Left ventricle myocardium inferior (tissue), 1 donor: ENCODE results near the gene PLXNB2. TPM values are rescaled to one million over a fixed set of nuclear protein-coding genes. Genes with fewer than 3 reads are reported as not detected.

Experiments
- DNase-seq: peaks from one replicate; pipeline ENCODE4 v3.0.0-alpha.2; 2020
- H3K27ac ChIP-seq: fragments of 200-600 bp; replicated peaks from 2 replicates; pipeline ENCODE4 v1.8.0; 2021
- H3K27me3 ChIP-seq: fragments of 200-600 bp; 2 replicates; pipeline ENCODE4 v1.8.0; 2021; ENCODE audit warnings: low read depth
- H3K36me3 ChIP-seq: fragments of 200-600 bp; 2 replicates; pipeline ENCODE4 v1.8.0; 2021
- H3K4me1 ChIP-seq: fragments of 200-600 bp; 2 replicates; pipeline ENCODE4 v1.8.0; 2021
- H3K4me3 ChIP-seq: fragments of 200-600 bp; 2 replicates; pipeline ENCODE4 v1.8.0; 2021; ENCODE audit warnings: mild to moderate bottlenecking, moderate library complexity
- H3K9me3 ChIP-seq: fragments of 200-600 bp; replicated peaks from 2 replicates; pipeline ENCODE4 v1.8.0; 2021
- intact Hi-C: fragments of 100-400 bp; cut with micrococcal nuclease; formaldehyde crosslinking; loops from one replicate; pipeline ENCODE4 v1.11.0; 2022
- total RNA-seq: library from RNA; stranded (reverse); fragmentation: NEBNext Ultra II Directional; extraction: Animal tissue kit (Norgen Biotek cat#: 25700); gene quantifications from one replicate; pipeline ENCODE4 v1.2.1, GENCODE V29; 2021
- TF ChIP-seq, protein P1 (sequence below): fragments of 200-600 bp; IDR thresholded peaks from 2 replicates; pipeline ENCODE4 v1.8.0; 2021; ENCODE audit warnings: antibody characterized with exemption, mild to moderate bottlenecking, borderline replicate concordance
- donor health status: DM: no; HTN: yes; CAD: no; lungs with severe emphysema.

Gene PLXNB2
- total RNA-seq, 1 donor from 2014 or later = 50.2 TPM

DNA sequence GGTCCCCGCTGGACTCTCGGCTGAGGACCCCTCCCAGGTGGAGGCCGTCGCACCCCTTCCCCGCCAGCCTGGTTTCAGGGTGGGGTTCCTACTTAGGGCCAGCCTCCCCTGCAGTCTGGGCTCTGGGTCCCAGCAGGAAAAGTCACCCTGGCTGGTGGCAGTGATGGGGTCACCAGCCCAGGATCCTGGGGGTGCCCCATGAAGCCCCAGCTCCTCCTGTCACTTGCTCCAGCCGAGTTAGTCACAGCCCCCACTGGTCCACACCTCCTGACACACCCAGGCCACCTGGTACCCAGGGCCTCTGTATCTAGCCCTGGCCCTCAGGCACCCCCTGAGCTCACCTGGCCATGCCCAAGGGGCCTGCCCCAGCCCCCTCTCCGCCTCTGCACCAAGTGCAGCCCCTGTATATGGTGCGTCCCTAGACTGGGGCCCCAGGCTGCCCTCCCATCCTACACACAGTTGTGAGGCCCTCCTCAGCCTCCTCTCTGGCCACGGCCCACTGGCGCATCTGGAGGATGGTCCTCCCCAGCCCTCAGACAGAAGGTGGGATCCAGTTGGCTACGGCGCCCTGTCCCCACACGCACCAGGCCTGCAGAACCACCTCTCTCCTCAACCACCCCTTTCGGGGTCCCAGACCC lies 6.7 kb downstream of the PLXNB2 start:
- TF ChIP-seq, protein P1, sequence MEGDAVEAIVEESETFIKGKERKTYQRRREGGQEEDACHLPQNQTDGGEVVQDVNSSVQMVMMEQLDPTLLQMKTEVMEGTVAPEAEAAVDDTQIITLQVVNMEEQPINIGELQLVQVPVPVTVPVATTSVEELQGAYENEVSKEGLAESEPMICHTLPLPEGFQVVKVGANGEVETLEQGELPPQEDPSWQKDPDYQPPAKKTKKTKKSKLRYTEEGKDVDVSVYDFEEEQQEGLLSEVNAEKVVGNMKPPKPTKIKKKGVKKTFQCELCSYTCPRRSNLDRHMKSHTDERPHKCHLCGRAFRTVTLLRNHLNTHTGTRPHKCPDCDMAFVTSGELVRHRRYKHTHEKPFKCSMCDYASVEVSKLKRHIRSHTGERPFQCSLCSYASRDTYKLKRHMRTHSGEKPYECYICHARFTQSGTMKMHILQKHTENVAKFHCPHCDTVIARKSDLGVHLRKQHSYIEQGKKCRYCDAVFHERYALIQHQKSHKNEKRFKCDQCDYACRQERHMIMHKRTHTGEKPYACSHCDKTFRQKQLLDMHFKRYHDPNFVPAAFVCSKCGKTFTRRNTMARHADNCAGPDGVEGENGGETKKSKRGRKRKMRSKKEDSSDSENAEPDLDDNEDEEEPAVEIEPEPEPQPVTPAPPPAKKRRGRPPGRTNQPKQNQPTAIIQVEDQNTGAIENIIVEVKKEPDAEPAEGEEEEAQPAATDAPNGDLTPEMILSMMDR = no peak
- Histone ChIP-seq H3K4me3 (peak overlapping the region; percentile 60), H3K9me3 (no peaks in the 10 kb centered on the region), H3K27ac (peak overlapping the region; percentile 95), H3K4me1 (peaks cover 100% of the 10 kb centered on the region), H3K36me3 (no peaks in the 10 kb centered on the region), H3K27me3 (no peaks in the 10 kb centered on the region)
- intact Hi-C loops = no loop called here
- no peak for DNase-seq

DNA sequence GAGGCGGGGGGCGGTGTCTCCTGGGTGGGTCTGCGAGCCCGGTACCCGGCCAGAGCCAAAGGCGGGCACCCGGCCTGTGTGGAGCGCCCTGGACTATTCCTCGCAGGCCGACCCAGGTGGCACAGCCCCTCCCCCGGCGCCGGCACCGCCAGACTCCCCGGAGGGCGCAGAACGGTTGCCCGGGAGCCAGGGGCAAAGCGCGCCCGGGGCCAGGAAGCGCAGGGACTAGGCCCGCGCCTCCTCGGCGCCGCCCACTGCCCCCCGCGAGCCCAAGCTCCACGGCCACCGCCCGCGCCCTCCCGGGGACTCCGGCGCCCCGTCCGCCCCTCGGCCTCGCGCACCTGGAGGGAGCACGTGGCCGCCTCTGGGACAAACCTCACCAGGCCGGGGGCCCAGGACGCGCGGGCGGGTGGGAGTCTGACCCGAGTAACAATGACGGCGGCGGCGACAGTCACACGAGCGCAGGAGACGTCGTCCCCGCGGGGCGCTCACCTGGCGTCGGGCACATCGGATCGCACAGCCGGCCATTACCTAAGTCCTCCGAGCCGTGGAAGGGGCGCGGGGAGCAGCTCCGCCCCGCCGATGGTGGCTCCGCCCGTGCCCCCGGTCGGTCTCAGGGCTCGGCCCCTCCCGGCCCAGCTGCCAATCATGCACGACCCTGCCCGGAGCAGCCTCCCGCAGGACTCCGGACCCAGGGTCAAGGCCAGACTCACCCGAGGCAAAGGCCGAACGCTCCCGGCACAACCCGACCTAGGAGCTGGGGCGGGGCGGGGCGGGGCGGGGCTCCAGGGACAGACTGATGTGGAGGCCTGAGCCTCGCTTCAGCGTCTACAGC lies 7.4 kb downstream of the PLXNB2 start:
- Histone ChIP-seq H3K27me3 (no peaks in the 10 kb centered on the region), H3K4me3 (peak overlapping the region; percentile 60), H3K27ac (peak overlapping the region; percentile 95), H3K4me1 (peaks cover 99% of the 10 kb centered on the region), H3K36me3 (no peaks in the 10 kb centered on the region), H3K9me3 (no peaks in the 10 kb centered on the region)
- DNase-seq = peak; percentile 49
- intact Hi-C loops = no loop called here
- TF ChIP-seq, protein P1 = no peak

DNA sequence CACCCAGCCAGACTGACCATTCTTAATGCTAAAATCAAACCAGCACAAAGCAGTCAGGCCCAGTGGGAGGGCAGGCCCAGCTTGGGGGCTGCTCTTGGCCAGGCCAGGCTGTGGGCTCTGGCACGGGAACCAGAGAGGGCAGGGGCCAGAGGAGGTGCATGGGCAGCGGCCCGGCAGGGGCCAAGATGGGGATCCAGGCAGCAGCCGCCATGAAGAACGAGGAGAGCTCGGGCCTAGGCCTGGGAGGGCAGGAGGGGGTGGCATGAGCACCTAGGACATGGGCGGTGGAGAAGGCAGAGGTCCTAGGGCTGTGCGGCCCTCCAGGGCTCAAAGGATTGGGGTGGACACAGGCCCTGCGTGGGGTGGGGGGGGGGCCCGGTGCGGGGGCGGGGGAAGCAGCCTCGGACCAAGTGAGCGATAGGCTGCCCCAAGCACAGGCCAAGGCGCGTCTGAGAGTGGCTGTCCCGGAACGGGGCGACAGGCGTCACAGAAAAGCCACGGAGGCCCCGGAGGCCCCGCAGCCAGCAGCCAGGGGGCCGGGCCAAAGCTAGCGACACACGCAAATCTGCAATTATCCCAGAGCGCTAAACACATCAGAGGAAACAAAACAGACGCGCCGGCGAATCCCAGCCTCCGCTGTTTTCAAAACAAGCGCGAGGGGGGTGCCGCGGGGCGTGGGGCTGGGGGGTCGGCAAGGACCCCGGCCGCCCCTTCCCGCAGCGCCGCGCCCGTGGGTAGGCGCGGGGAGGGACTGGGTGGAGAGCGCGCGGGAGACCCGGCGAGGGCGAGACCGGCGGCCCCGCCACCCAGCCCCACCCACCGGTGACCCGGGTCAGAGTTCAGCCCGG lies 8.3 kb downstream of the PLXNB2 start:
- H3K36me3 ChIP-seq = no peaks in the 10 kb centered on the region
- no peaks in the 10 kb centered on the region for H3K27me3 ChIP-seq
- peak overlapping the region; percentile 60 for H3K4me3 ChIP-seq
- H3K4me1 ChIP-seq = peaks cover 99% of the 10 kb centered on the region
- peak; percentile 51 for DNase-seq
- no peaks in the 10 kb centered on the region for H3K9me3 ChIP-seq
- TF ChIP-seq, protein P1 = peak; percentile 37
- intact Hi-C loops = no loop called here
- peak overlapping the region; percentile 95 for H3K27ac ChIP-seq

DNA sequence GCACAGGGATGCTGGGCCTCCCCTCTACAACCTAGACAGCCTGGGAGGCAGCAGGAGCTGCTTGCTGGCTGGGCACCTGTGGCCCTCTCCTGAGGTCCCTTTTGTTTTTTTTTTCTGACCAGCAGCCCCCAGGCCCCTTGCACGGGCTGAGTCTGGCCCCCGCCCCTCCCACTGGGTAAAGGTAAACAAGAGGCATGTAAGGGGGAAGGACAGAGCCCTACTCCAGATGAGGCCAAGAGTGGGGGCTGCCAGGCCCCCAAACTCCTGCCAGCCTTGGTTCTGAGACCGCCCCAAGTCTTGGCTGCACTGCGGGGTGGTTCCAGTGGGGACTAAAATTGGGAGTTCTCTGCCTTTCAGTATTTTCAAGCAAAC lies 9.2 kb downstream of the PLXNB2 start:
- Histone ChIP-seq H3K4me3 (no peak overlapping the region), H3K9me3 (no peaks in the 10 kb centered on the region), H3K36me3 (no peaks in the 10 kb centered on the region), H3K4me1 (peaks cover 99% of the 10 kb centered on the region), H3K27me3 (no peaks in the 10 kb centered on the region), H3K27ac (peak overlapping the region; percentile 95)
- intact Hi-C loops = no loop called here
- DNase-seq = no peak
- TF ChIP-seq, protein P1 = no peak

DNA sequence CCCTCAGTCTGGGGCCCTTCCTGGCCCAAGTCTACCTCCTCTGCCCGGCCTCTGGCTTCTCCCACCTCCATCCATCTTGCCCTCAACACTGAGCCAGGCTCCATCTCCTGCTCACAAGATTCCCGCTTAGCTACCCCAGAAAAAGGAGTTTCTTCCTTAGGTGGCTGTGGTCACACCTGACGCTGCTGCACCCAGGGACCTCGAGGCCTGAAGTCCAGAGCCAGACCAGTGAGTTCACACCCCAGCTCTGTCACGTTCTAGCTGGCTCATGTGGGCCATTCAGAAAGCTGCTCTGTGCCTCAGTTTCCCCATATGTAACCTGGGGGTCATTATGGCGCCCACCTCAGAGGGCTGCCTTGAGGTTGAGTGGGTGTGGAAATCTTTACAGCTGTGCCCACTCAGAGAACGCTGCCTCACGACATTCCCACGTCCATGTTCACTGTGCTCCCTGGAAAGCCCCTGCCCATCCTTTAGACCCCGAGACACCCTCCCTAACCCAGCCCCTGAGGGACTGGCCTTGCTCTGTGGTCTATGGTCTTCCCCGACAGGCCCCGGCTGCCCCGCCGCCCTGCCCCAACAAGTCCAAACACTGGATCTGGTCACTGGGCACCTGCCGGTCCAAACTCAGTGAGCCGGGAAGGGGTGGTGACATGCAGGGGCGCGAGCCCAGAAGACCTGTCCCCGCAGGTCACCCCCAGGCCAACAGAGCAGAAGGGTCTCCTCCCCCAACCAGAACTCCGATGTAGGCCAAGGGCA lies 9.8 kb downstream of the PLXNB2 start:
- intact Hi-C loops = no loop called here
- TF ChIP-seq, protein P1 = no peak
- peak overlapping the region; percentile 95 for H3K27ac ChIP-seq

More for the DNA sequence above, 9.8 kb downstream of the PLXNB2 start:
- peaks cover 99% of the 10 kb centered on the region for H3K4me1 ChIP-seq
- no peaks in the 10 kb centered on the region for H3K27me3 ChIP-seq
- no peaks in the 10 kb centered on the region for H3K36me3 ChIP-seq
- H3K4me3 ChIP-seq = no peak overlapping the region
- no peak for DNase-seq
- no peaks in the 10 kb centered on the region for H3K9me3 ChIP-seq
